HepG2 (cell line): Measurements from ENCODE around the gene CALD1. TPM values are rescaled to one million over a fixed set of nuclear protein-coding genes. Genes with fewer than 3 reads are reported as not detected.

Experiments used
- ELF3 ChIP-seq: IDR thresholded peaks from 2 replicates; pipeline ENCODE4 v1.6.1; 2016; ENCODE audit warnings: missing genetic modification reagents, missing compliant biosample characterization
- GMEB1 ChIP-seq: sonication (generic); formaldehyde crosslinking; IDR thresholded peaks from 2 replicates; pipeline ENCODE4 v1.5.1; 2020; ENCODE audit warnings: missing genetic modification reagents, mild to moderate bottlenecking, borderline replicate concordance
- HES4 ChIP-seq: sonication (generic); formaldehyde crosslinking; IDR thresholded peaks from 2 replicates; pipeline ENCODE4 v1.9.0; 2021; ENCODE audit warnings: mild to moderate bottlenecking, missing genetic modification reagents, borderline replicate concordance
- LCORL ChIP-seq, 2 experiments: fragments of 450-650 bp in 1 of 2; sonication (generic) in 1 of 2; formaldehyde crosslinking in 1 of 2; IDR thresholded peaks; 2 replicates each; pipeline versions ENCODE4 v1.5.0 to v1.6.1; 2017 to 2020; ENCODE audit warnings: antibody characterized with exemption in 1 of 2, missing genetic modification reagents in 1 of 2
- MLXIP ChIP-seq: sonication (generic); formaldehyde crosslinking; IDR thresholded peaks from 2 replicates; pipeline ENCODE4 v1.9.0; 2021; ENCODE audit warnings: missing genetic modification reagents, borderline replicate concordance
- POLR2A ChIP-seq, 2 experiments: IDR thresholded peaks; 2 replicates each; pipeline ENCODE4 v1.6.1; 2011; ENCODE audit warnings: low read depth in 2 of 2, low read length in 2 of 2, mild to moderate bottlenecking in 1 of 2, moderate library complexity in 1 of 2; ENCODE audit not compliant: insufficient read depth in 1 of 2
- SATB2 ChIP-seq: sonication (generic); formaldehyde crosslinking; IDR thresholded peaks from 2 replicates; pipeline ENCODE4 v1.5.0; 2020; ENCODE audit warnings: missing genetic modification reagents
- SMARCE1 ChIP-seq: fragments of 450-650 bp; IDR thresholded peaks from 2 replicates; pipeline ENCODE4 v1.6.1; 2017; ENCODE audit warnings: borderline replicate concordance
- SRY ChIP-seq: sonication (generic); formaldehyde crosslinking; IDR thresholded peaks from 2 replicates; pipeline ENCODE4 v1.8.0; 2022; ENCODE audit warnings: mild to moderate bottlenecking, missing genetic modification reagents
- USF2 ChIP-seq, 2 experiments: sonication (generic) in 1 of 2; formaldehyde crosslinking in 1 of 2; IDR thresholded peaks; 2 replicates each; pipeline versions ENCODE4 v1.5.1 to v1.6.1; 2011 to 2020; ENCODE audit warnings: borderline replicate concordance in 1 of 2, low read depth in 1 of 2, low read length in 1 of 2, mild to moderate bottlenecking in 1 of 2, missing genetic modification reagents in 1 of 2, moderate library complexity in 1 of 2
- ZBTB38 ChIP-seq: sonication (generic); formaldehyde crosslinking; IDR thresholded peaks from 2 replicates; pipeline ENCODE4 v1.5.1; 2020; ENCODE audit warnings: mild to moderate bottlenecking, missing genetic modification reagents
- ZNF274 ChIP-seq: sonication (generic); formaldehyde crosslinking; IDR thresholded peaks from 2 replicates; pipeline ENCODE4 v1.5.1; 2020; ENCODE audit warnings: mild to moderate bottlenecking, missing genetic modification reagents
- ZNF3 ChIP-seq: IDR thresholded peaks from 2 replicates; pipeline ENCODE4 v1.7.0; 2017; ENCODE audit warnings: inconsistent platforms
- ZNF530 ChIP-seq: sonication (generic); formaldehyde crosslinking; IDR thresholded peaks from 2 replicates; pipeline ENCODE4 v1.5.0; 2020; ENCODE audit warnings: low read depth, mild to moderate bottlenecking, missing genetic modification reagents
- ZNF609 ChIP-seq: sonication (generic); formaldehyde crosslinking; IDR thresholded peaks from 2 replicates; pipeline ENCODE4 v1.4.0; 2020; ENCODE audit warnings: mild to moderate bottlenecking, missing genetic modification reagents, borderline replicate concordance
- ZNF629 ChIP-seq: sonication (generic); formaldehyde crosslinking; conservative IDR thresholded peaks from 2 replicates; pipeline ENCODE4 v1.5.0; 2020; ENCODE audit warnings: missing genetic modification reagents
- ZNF777 ChIP-seq: sonication (generic); formaldehyde crosslinking; IDR thresholded peaks from 2 replicates; pipeline ENCODE4 v1.4.0; 2020; ENCODE audit warnings: missing genetic modification reagents
- ZNF878 ChIP-seq: sonication (generic); formaldehyde crosslinking; IDR thresholded peaks from 2 replicates; pipeline ENCODE4 v1.8.1; 2023; ENCODE audit warnings: mild to moderate bottlenecking, missing genetic modification reagents, moderate library complexity
- polyA plus RNA-seq, 8 experiments: library from polyadenylated mRNA; depleted of rRNA in 3 of 8; stranded (reverse) in 7 of 8; unstranded in 1 of 8; fragments of >200 nt; fragmentation: Illumina TruSeq in 4 of 8; extraction: Trizol in 4 of 8; gene quantifications; 2 replicates each; pipeline versions ENCODE4 v1.2.1 to v1.2.3, GENCODE V29; 2011 to 2016; ENCODE audit warnings: low read depth in 4 of 8, missing spikeins in 1 of 8, mixed read lengths in 1 of 8; ENCODE audit not compliant: insufficient read depth in 1 of 8
- total RNA-seq, 5 experiments: library from RNA; depleted of rRNA; stranded (reverse); fragments of >200 nt; fragmentation: Illumina TruSeq; extraction: Trizol; gene quantifications; 2 replicates each; pipeline ENCODE4 v1.2.3, GENCODE V29; 2016; ENCODE audit warnings: low read depth in 1 of 5

Gene CALD1
- total and polyA plus RNA-seq, 2 of the 13 experiments (the other 11 are each of a cell fraction or from before 2014, with no cell fraction given): 53.0 to 112 TPM

- TF ChIP-seq USF2 (IDR thresholded peaks at IDR 0.05; ENCODE audit: low read depth, low read length) (no peak), USF2 (CRISPR knock-in tag; IDR thresholded peaks at IDR 0.05; ENCODE audit: borderline replicate concordance) (no peak), SATB2 (CRISPR knock-in tag) (no peak), ZBTB38 (no peak), ZNF530 (no peak), POLR2A (IDR thresholded peaks at IDR 0.05; ENCODE audit: insufficient read depth in 1 of 2, low read depth in 2 of 2, low read length in 2 of 2) (peak in 1 of 2 experiments; percentile 38; a peak in 2 of 4 replicates), HES4 (CRISPR knock-in tag) (no peak), ZNF629 (no peak), SMARCE1 (no peak), ZNF609 (peak; percentile 99), ZNF777 (CRISPR knock-in tag) (no peak), LCORL (IDR thresholded peaks at IDR 0.05) (no peak), LCORL (CRISPR knock-in tag; IDR thresholded peaks at IDR 0.05) (peak; percentile 38), GMEB1 (CRISPR knock-in tag) (0 out of 2 replicates have a peak, but pooled peaks have one; percentile 8), ZNF3 (CRISPR knock-in tag) (no peak), MLXIP (CRISPR knock-in tag) (no peak), SRY (CRISPR knock-in tag) (no peak), ZNF878 (peak; percentile 83), ELF3 (peak; percentile 69), ZNF274 (CRISPR knock-in tag) (no peak)
These were observed 217.9 kb downstream of the CALD1 start (continued) for GRCh38 chr7:134997214-134997885.
